Kidney (tissue), 22 donors: ENCODE results near the gene SPTBN4. TPM values are rescaled to one million over a fixed set of nuclear protein-coding genes. Genes with fewer than 3 reads are reported as not detected.

Experiments used
- DNase-seq, 5 donors: peaks; one replicate each; pipeline ENCODE4 v3.0.0-alpha.2; 2013 to 2020
- FAIRE-seq: peaks from 2 replicates; lab custom pipeline; 2012; peaks lifted over from hg19 to GRCh38; lab: Jason Lieb, UNC
- H3K27ac ChIP-seq, 2 donors: one replicate each; pipeline ENCODE4 v1.7.0; 2013; ENCODE audit warnings: low read depth in 2 of 2, low read length in 2 of 2, inconsistent platforms in 1 of 2
- H3K27me3 ChIP-seq: one replicate; pipeline ENCODE4 v1.7.1; 2013; ENCODE audit warnings: low read length, inconsistent platforms; ENCODE audit not compliant: control insufficient read depth, insufficient read depth
- H3K36me3 ChIP-seq, 3 donors: one replicate each; pipeline versions ENCODE4 v1.7.0 to v1.7.1; 2013; ENCODE audit warnings: low read length in 3 of 3, control low read depth in 1 of 3, inconsistent platforms in 1 of 3; ENCODE audit not compliant: insufficient read depth in 3 of 3, control insufficient read depth in 2 of 3
- H3K4me1 ChIP-seq, 3 donors: one replicate each; pipeline versions ENCODE4 v1.7.0 to v1.7.1; 2013; ENCODE audit warnings: low read length in 3 of 3, inconsistent platforms in 1 of 3, low read depth in 1 of 3; ENCODE audit not compliant: control insufficient read depth in 2 of 3, insufficient read depth in 2 of 3
- H3K4me3 ChIP-seq, 3 donors: one replicate each; pipeline versions ENCODE4 v1.7.0 to v1.8.1; 2013; ENCODE audit warnings: low read length in 3 of 3, control low read depth in 1 of 3, inconsistent platforms in 1 of 3
- H3K9ac ChIP-seq, 3 donors: one replicate each; pipeline versions ENCODE4 v1.7.0 to v1.7.1; 2013; ENCODE audit warnings: low read length in 3 of 3, control low read depth in 1 of 3, inconsistent platforms in 1 of 3
- H3K9me3 ChIP-seq, 3 donors: one replicate each; pipeline versions ENCODE4 v1.7.0 to v1.7.1; 2013; ENCODE audit warnings: low read length in 3 of 3, control low read depth in 1 of 3, inconsistent platforms in 1 of 3; ENCODE audit not compliant: control insufficient read depth in 2 of 3, insufficient read depth in 1 of 3
- intact Hi-C: fragments of 100-400 bp; cut with DNase I; formaldehyde crosslinking; loops from one replicate; pipeline ENCODE4 v1.11.1; 2022
- long read RNA-seq, 10 donors: library from polyadenylated mRNA in 1 of 10; unstranded in 1 of 10; transcript quantifications; one replicate each; pipeline ENCODE4 v2.0.0 and lab custom pipeline, GENCODE V29; 2021 to 2026
- polyA plus RNA-seq: library from polyadenylated mRNA; stranded (reverse); fragments of 350-450 nt; fragmentation: Illumina TruSeq; extraction: RNeasy Lipid Tissue Mini Kit (QIAGEN cat#74804); gene quantifications from one replicate; pipeline ENCODE4 v1.2.3, GENCODE V29; 2014; ENCODE audit warnings: low read depth, low replicate concordance; ENCODE audit not compliant: insufficient read depth
- total RNA-seq: library from RNA; stranded (reverse); fragmentation: NEBNext Ultra II Directional; extraction: Animal tissue kit (Norgen Biotek cat#: 25700); gene quantifications from one replicate; pipeline ENCODE4 v1.2.1, GENCODE V29; 2021
- TF ChIP-seq, protein P1 (sequence below): IDR thresholded peaks from 3 replicates; pipeline ENCODE4 v1.5.1; 2012; ENCODE audit warnings: mild to moderate bottlenecking, moderate library complexity, borderline replicate concordance; ENCODE audit not compliant: insufficient read depth; ENCODE audit errors: extremely low read depth
- donor health status: control.
- donor health status: control.
- donor health status: control.
- donor health status: control.
- donor health status: control.
- donor health status: DM: yes; HTN: yes; CAD: no.
- donor health status: Normal renal cell carcinoma (clear cell type).

SPTBN4 gene
- total RNA-seq (0.82 TPM), polyA plus RNA-seq (4.6 TPM)
- long read RNA-seq, donor 1 = 0 reads
- long read RNA-seq, donor 2 = 0 reads
- long read RNA-seq, donor 3 = 0 reads
- long read RNA-seq, donor 4 = 0 reads
- long read RNA-seq, donor 5 = 0 reads
- long read RNA-seq, donor 6 = 0 reads
- long read RNA-seq, donor 7, partial matches to known transcripts = 1 of 1 reads
- long read RNA-seq, donor 7, other reads (novel, unspliced or antisense) = 0 of 1 reads
- long read RNA-seq, donor 8 = 0 reads
- long read RNA-seq, donor 9 = 0 reads
- long read RNA-seq, donor 10 = 0 reads

GRCh38 chr19:40466985-40467734, at the start of gene SPTBN4:
TSS of gene SPTBN4 (plus strand) at chr19:40467001. CDS start at chr19:40472622, 5,621 bp downstream.
- H3K27me3 ChIP-seq = peaks cover 6% of the 10 kb centered on the region
- TF ChIP-seq, protein P1, sequence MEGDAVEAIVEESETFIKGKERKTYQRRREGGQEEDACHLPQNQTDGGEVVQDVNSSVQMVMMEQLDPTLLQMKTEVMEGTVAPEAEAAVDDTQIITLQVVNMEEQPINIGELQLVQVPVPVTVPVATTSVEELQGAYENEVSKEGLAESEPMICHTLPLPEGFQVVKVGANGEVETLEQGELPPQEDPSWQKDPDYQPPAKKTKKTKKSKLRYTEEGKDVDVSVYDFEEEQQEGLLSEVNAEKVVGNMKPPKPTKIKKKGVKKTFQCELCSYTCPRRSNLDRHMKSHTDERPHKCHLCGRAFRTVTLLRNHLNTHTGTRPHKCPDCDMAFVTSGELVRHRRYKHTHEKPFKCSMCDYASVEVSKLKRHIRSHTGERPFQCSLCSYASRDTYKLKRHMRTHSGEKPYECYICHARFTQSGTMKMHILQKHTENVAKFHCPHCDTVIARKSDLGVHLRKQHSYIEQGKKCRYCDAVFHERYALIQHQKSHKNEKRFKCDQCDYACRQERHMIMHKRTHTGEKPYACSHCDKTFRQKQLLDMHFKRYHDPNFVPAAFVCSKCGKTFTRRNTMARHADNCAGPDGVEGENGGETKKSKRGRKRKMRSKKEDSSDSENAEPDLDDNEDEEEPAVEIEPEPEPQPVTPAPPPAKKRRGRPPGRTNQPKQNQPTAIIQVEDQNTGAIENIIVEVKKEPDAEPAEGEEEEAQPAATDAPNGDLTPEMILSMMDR = no peak
- peak within 1 kb of the TSS; percentile 55 to 98 (median 83) for H3K4me3 ChIP-seq
- peaks cover 4 to 20% (median 19%) of the 10 kb centered on the region in 3 donors for H3K4me1 ChIP-seq
- H3K27ac ChIP-seq = peak within 1 kb of the TSS; percentile 66 to 97
- intact Hi-C loops = no loop called here
- H3K36me3 ChIP-seq = no peaks in the 10 kb centered on the region
- H3K9ac ChIP-seq = peak within 1 kb of the TSS in 2 of 3 donors; percentile 4 to 85
- no peaks in the 10 kb centered on the region for H3K9me3 ChIP-seq
- peak in 3 of 5 donors; percentile 29 to 87 (median 76) for DNase-seq
- no peak for FAIRE-seq

GRCh38 chr19:40417643-40417981, 49.2 kb upstream of the SPTBN4 start:
- peaks cover 3 to 8% (median 6%) of the 10 kb centered on the region in 3 donors for H3K4me1 ChIP-seq
- H3K4me3 ChIP-seq = no peak overlapping the region
- TF ChIP-seq, protein P1 = no peak
- DNase-seq (peak in 1 of 5 donors; percentile 48), FAIRE-seq (no peak)
- no peaks in the 10 kb centered on the region for H3K9me3 ChIP-seq
- peaks cover 0 to 6% (median under 1%) of the 10 kb centered on the region in 3 donors for H3K36me3 ChIP-seq
- peak overlapping the region in 2 of 3 donors; percentile 18 to 43 for H3K9ac ChIP-seq
- peak overlapping the region; percentile 88 to 93 for H3K27ac ChIP-seq
- no peaks in the 10 kb centered on the region for H3K27me3 ChIP-seq
- intact Hi-C loops = no loop called here

DNA sequence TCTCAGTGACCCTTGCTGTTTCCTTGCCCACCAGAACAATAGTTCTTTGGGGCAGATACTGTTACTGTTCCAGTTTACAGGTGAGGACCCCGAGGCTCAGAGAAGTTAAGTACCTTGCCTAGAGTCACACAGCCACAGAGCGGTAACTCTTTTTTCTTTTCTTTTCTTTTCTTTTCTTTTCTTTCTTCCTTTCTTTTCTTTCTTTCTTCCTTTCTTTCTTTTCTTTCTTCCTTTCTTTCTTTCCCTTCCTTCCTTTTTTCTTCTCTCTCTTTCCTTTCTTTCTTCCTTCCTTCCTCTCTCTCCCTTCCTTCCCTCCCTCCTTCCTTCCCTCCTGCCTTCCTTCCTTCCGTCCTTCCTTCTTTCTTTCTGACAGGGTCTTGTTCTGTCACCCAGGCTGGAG, 48.8 kb upstream of the SPTBN4 start:
- peak overlapping the region in 1 of 3 donors; percentile 18 for H3K9ac ChIP-seq
- no peaks in the 10 kb centered on the region for H3K27me3 ChIP-seq
- H3K9me3 ChIP-seq = no peaks in the 10 kb centered on the region
- peaks cover 0 to 10% (median 4%) of the 10 kb centered on the region in 3 donors for H3K36me3 ChIP-seq
- intact Hi-C loops = no loop called here
- no peak for DNase-seq
- H3K27ac ChIP-seq = peak overlapping the region; percentile 88 to 93
- H3K4me3 ChIP-seq = no peak overlapping the region
- H3K4me1 ChIP-seq = peaks cover 3 to 8% (median 8%) of the 10 kb centered on the region in 3 donors
- no peak for FAIRE-seq
- TF ChIP-seq, protein P1 = no peak
